Osteoblast (primary cell): ENCODE measurements around the gene SIAE. TPM values are rescaled to one million over a fixed set of nuclear protein-coding genes. Genes with fewer than 3 reads are reported as not detected.

ENCODE experiments used
- DNase-seq: peaks from one replicate; pipeline ENCODE4 v3.0.0; 2011; ENCODE audit warnings: low spot score, mixed read lengths; ENCODE audit not compliant: insufficient read length; ENCODE audit errors: missing footprints
- H2AFZ ChIP-seq: 2 replicates; pipeline ENCODE4 v1.6.0; 2011; ENCODE audit warnings: mild to moderate bottlenecking, low read length
- H3K27ac ChIP-seq: 2 replicates; pipeline ENCODE4 v1.5.1; 2011; ENCODE audit warnings: mild to moderate bottlenecking, low read depth, low read length, moderate library complexity
- H3K27me3 ChIP-seq: 2 replicates; pipeline ENCODE4 v1.6.0; 2012; ENCODE audit warnings: mild to moderate bottlenecking, control low read depth, inconsistent platforms, low read length, moderate library complexity; ENCODE audit not compliant: insufficient read depth
- H3K36me3 ChIP-seq: 2 replicates; pipeline ENCODE4 v1.5.1; 2011; ENCODE audit warnings: mild to moderate bottlenecking, low read length, control low read depth, moderate library complexity; ENCODE audit not compliant: insufficient read depth
- H3K4me1 ChIP-seq: 2 replicates; pipeline ENCODE4 v1.5.1; 2011; ENCODE audit warnings: mild to moderate bottlenecking, low read length, control low read depth, moderate library complexity; ENCODE audit not compliant: insufficient read depth
- H3K4me2 ChIP-seq: 2 replicates; pipeline ENCODE4 v1.6.0; 2011; ENCODE audit warnings: mild to moderate bottlenecking, low read length; ENCODE audit not compliant: insufficient read depth
- H3K4me3 ChIP-seq: fragments of 200-600 bp; sonication (generic); 3 replicates; pipeline ENCODE4 v1.5.1; 2012; ENCODE audit warnings: mild to moderate bottlenecking, low read length, inconsistent platforms; ENCODE audit not compliant: insufficient read depth
- H3K79me2 ChIP-seq: 2 replicates; pipeline ENCODE4 v1.6.0; 2012; ENCODE audit warnings: mild to moderate bottlenecking, low read length, control low read depth, inconsistent platforms; ENCODE audit not compliant: insufficient read depth
- H3K9me3 ChIP-seq: 2 replicates; pipeline ENCODE4 v1.5.1; 2011; ENCODE audit warnings: low read depth, low read length, control low read depth
- H4K20me1 ChIP-seq: 2 replicates; pipeline ENCODE4 v1.6.0; 2012; ENCODE audit warnings: mild to moderate bottlenecking, low read length, control low read depth; ENCODE audit not compliant: insufficient read depth
- CTCF ChIP-seq: IDR thresholded peaks from 2 replicates; pipeline ENCODE4 v1.5.1; 2011; ENCODE audit warnings: mild to moderate bottlenecking, low read depth, low read length, moderate library complexity; ENCODE audit errors: extremely low read depth
- total RNA-seq: library from RNA; depleted of rRNA; stranded (reverse); fragments of >200 nt; gene quantifications from 2 replicates; pipeline ENCODE4 v1.2.3, GENCODE V29; 2012

SIAE gene
- total RNA-seq, 1 donor, result 10.5 TPM

DNA sequence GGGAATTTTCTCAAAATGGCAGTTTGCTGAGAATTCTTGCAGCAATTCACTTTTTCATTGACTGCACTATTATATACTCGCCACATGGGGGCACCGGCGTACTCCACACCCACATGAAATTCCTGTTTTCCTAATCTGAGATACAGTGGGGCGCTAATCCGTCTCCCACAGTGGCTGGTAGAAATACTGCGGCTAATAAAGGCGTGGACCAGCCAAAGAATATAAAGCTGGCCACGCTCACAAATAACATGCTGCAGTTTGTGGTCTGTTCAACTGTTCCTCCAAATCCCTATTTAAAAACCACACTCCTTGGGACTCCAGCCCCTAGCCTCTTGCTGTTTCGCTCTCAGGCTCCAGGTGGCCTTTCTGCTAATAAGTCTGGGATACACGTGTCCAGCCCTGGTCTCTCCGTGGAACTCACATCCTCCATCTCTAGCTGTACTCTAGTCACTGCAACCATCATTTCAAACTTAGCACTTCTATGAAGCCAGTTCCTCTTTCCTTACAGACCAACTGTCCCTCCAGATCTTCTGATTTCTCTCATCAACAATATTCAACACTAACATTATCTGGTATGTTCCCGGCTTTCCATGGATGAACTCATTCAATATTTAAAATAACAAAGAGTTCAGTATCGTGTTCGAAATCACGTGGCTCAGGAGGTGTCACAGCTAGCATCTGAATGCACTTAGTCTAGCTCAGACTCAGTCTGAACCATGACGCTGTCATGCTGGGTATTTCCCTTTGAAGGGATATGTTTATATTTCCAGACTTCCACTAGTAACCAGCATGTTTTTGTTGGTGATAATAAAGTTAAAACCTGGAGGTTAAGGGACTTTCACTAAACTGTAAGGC lies 28.9 kb downstream of the SIAE start:
- peak overlapping the region; percentile 89 for H3K4me2 ChIP-seq
- H3K27me3 ChIP-seq, result no peaks in the 10 kb centered on the region
- no peaks in the 10 kb centered on the region for H3K79me2 ChIP-seq
- peaks cover 2% of the 10 kb centered on the region for H4K20me1 ChIP-seq
- no peaks in the 10 kb centered on the region for H3K9me3 ChIP-seq
- peak; percentile 64 for DNase-seq
- peaks cover 24% of the 10 kb centered on the region for H3K4me1 ChIP-seq
- H3K36me3 ChIP-seq, result no peaks in the 10 kb centered on the region
- TF ChIP-seq CTCF, result peak; percentile 89
- H2AFZ ChIP-seq, result peak overlapping the region; percentile 69
- H3K4me3 ChIP-seq, result peak overlapping the region; percentile 56
- peak overlapping the region; percentile 87 for H3K27ac ChIP-seq

DNA sequence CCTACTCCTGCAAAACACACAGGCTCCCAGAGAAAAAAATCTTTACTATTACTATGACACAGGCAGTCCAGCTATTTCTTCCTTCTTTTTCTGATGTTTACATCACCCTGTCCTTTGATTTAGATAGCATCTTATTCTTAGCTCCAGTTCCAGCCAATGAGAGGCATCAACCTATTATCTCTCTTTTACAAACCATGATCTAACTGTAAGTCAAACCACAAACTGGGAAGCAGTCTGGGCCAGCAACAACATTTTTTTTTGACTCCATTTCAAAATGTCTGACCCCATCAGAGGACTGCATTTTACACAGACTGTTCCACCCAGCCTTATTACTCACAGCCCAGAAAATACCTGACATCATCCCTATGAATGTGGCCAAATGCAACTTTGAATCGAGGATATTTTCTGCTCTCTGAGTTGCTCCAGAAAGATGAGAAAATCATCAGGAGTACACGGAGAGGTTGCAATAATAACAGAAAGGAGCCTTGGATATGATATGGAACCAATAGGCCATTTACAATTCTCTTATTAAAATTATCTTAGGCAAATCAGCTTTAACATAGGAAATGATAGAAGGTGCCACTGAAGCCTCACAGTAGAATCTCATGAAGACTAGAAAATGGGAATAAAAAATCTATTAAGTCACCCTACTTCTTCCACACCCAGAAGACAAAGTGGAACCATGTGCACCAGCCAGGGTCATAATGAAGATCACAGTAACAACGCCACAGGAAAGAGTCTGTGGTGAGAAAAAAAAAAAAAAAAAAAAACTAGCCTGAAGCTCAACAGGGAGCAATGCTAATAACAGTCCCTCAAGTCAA lies 29.7 kb downstream of the SIAE start:
- no peaks in the 10 kb centered on the region for H3K27me3 ChIP-seq
- H3K4me3 ChIP-seq, result no peak overlapping the region
- H3K4me2 ChIP-seq, result peak overlapping the region; percentile 89
- no peak for TF ChIP-seq CTCF
- H3K9me3 ChIP-seq, result no peaks in the 10 kb centered on the region
- peaks cover 24% of the 10 kb centered on the region for H3K4me1 ChIP-seq
- no peak overlapping the region for H2AFZ ChIP-seq
- no peaks in the 10 kb centered on the region for H3K36me3 ChIP-seq
- no peaks in the 10 kb centered on the region for H3K79me2 ChIP-seq
- DNase-seq, result peak; percentile 90
- peaks cover 2% of the 10 kb centered on the region for H4K20me1 ChIP-seq
- H3K27ac ChIP-seq, result peak overlapping the region; percentile 87

- H3K27me3 ChIP-seq, result no peaks in the 10 kb centered on the region
- TF ChIP-seq CTCF, result no peak
- H2AFZ ChIP-seq, result no peak overlapping the region
- H3K36me3 ChIP-seq, result peaks cover 6% of the 10 kb centered on the region
- H3K9me3 ChIP-seq, result no peaks in the 10 kb centered on the region
- no peak overlapping the region for H3K4me3 ChIP-seq
- H3K4me2 ChIP-seq, result peak overlapping the region; percentile 89
- peaks cover 24% of the 10 kb centered on the region for H3K4me1 ChIP-seq
- peaks cover 2% of the 10 kb centered on the region for H4K20me1 ChIP-seq
- no peaks in the 10 kb centered on the region for H3K79me2 ChIP-seq
- peak overlapping the region; percentile 87 for H3K27ac ChIP-seq
- DNase-seq, result no peak
Observed at GRCh38 chr11:124643042-124643604, 30.4 kb downstream of the SIAE start.

DNA sequence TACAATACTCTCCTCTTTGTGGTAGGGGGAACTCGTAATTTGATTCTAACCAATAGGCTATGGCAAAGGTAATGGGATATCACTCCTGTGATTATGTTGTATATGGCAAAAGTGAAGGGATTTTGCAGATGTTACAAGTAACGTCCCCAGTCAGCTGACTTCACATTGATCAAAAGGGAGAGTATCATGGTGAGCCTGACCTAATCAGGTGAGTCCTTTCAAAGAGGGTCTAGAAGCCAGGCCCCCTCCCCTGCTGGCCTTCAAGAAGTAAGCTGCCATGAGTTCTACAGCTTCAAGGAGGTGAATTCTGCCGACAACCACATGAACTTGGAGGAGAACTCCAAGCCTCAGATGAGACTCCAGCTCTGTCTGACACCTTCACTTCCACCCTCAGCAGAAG lies 30.9 kb downstream of the SIAE start:
- H3K4me3 ChIP-seq, result no peak overlapping the region
- no peak overlapping the region for H2AFZ ChIP-seq
- H3K27me3 ChIP-seq, result no peaks in the 10 kb centered on the region
- DNase-seq, result peak; percentile 35
- no peak for TF ChIP-seq CTCF
- peaks cover 24% of the 10 kb centered on the region for H3K4me1 ChIP-seq
- peaks cover 2% of the 10 kb centered on the region for H4K20me1 ChIP-seq
- no peak overlapping the region for H3K4me2 ChIP-seq
- peak overlapping the region; percentile 87 for H3K27ac ChIP-seq
- H3K79me2 ChIP-seq, result no peaks in the 10 kb centered on the region
- peaks cover 11% of the 10 kb centered on the region for H3K36me3 ChIP-seq
- H3K9me3 ChIP-seq, result no peaks in the 10 kb centered on the region
